Loucy (cell line): Measurements from ENCODE around the gene C9orf50.

Experiments
- H2AFZ ChIP-seq: fragments of 200-600 bp; sonication (generic); 2 replicates; pipeline ENCODE4 v1.6.0; 2016; ENCODE audit warnings: antibody characterized with exemption, mild to moderate bottlenecking, low read length, moderate library complexity
- H3F3A ChIP-seq: fragments of 200-600 bp; 2 replicates; pipeline ENCODE4 v1.6.0; 2016; ENCODE audit warnings: antibody characterized with exemption, low read depth, mild to moderate bottlenecking
- H3K27me3 ChIP-seq: fragments of 200-600 bp; sonication (generic); 2 replicates; pipeline ENCODE4 v1.6.1; 2014; ENCODE audit warnings: low read length, mild to moderate bottlenecking; ENCODE audit not compliant: insufficient read depth, poor library complexity, severe bottlenecking
- H3K36me3 ChIP-seq: fragments of 200-600 bp; sonication (generic); 2 replicates; pipeline ENCODE4 v1.6.1; 2016; ENCODE audit warnings: low read length; ENCODE audit not compliant: insufficient read depth
- H3K4me1 ChIP-seq: fragments of 200-600 bp; sonication (generic); 2 replicates; pipeline ENCODE4 v1.5.1; 2014; ENCODE audit warnings: low read length, mild to moderate bottlenecking; ENCODE audit not compliant: insufficient read depth, poor library complexity, severe bottlenecking
- H3K4me2 ChIP-seq: fragments of 200-600 bp; sonication (generic); 2 replicates; pipeline ENCODE4 v1.6.0; 2014; ENCODE audit warnings: antibody characterized with exemption, low read length, low read depth, mild to moderate bottlenecking; ENCODE audit not compliant: poor library complexity, severe bottlenecking
- H3K4me3 ChIP-seq: fragments of 200-600 bp; sonication (generic); 2 replicates; pipeline ENCODE4 v1.5.1; 2014; ENCODE audit warnings: low read length, mild to moderate bottlenecking, mixed read lengths; ENCODE audit not compliant: poor library complexity, severe bottlenecking
- H3K79me2 ChIP-seq: fragments of 200-600 bp; sonication (generic); 2 replicates; pipeline ENCODE4 v1.6.1; 2014; ENCODE audit warnings: low read length; ENCODE audit not compliant: insufficient read depth
- H3K9ac ChIP-seq: fragments of 200-600 bp; sonication (generic); 2 replicates; pipeline ENCODE4 v1.6.0; 2014; ENCODE audit warnings: mild to moderate bottlenecking, low read depth, low read length, moderate library complexity; ENCODE audit not compliant: poor library complexity, severe bottlenecking
- H3K9me2 ChIP-seq: fragments of 200-600 bp; sonication (generic); replicated peaks from 2 replicates; pipeline ENCODE4 v1.6.1; 2016; ENCODE audit warnings: low read depth, low read length, mixed read lengths
- H3K9me3 ChIP-seq: fragments of 200-600 bp; sonication (generic); 2 replicates; pipeline ENCODE4 v1.6.1; 2014; ENCODE audit warnings: mild to moderate bottlenecking, antibody characterized with exemption, low read length, low read depth; ENCODE audit not compliant: insufficient read depth
- H4K20me1 ChIP-seq: fragments of 200-600 bp; sonication (generic); 2 replicates; pipeline ENCODE4 v1.6.0; 2014; ENCODE audit warnings: antibody characterized with exemption, low read length, mild to moderate bottlenecking; ENCODE audit not compliant: insufficient read depth, poor library complexity, severe bottlenecking
- CTCF ChIP-seq: fragments of 200-600 bp; sonication (generic); conservative IDR thresholded peaks from 2 replicates; pipeline ENCODE4 v1.5.1; 2014; ENCODE audit warnings: mild to moderate bottlenecking, antibody characterized with exemption, low read length
- EZH2phosphoT487 ChIP-seq: fragments of 200-600 bp; IDR thresholded peaks from 2 replicates; pipeline ENCODE4 v1.6.1; 2018; ENCODE audit warnings: antibody characterized with exemption, mild to moderate bottlenecking, moderate library complexity, borderline replicate concordance

Gene C9orf50

GRCh38 chr9:129650680-129651235 is 29.9 kb upstream of the C9orf50 start:
- H2AFZ ChIP-seq, result no peak overlapping the region
- TF ChIP-seq CTCF (no peak), EZH2phosphoT487 (no peak)
- H4K20me1 ChIP-seq, result no peaks in the 10 kb centered on the region
- H3K36me3 ChIP-seq, result no peaks in the 10 kb centered on the region
- no peaks in the 10 kb centered on the region for H3F3A ChIP-seq
- H3K4me2 ChIP-seq, result no peak overlapping the region
- H3K9me3 ChIP-seq, result no peaks in the 10 kb centered on the region
- no peaks in the 10 kb centered on the region for H3K9me2 ChIP-seq
- H3K79me2 ChIP-seq, result no peaks in the 10 kb centered on the region
- no peak overlapping the region for H3K4me3 ChIP-seq
- no peaks in the 10 kb centered on the region for H3K4me1 ChIP-seq
- H3K9ac ChIP-seq, result no peak overlapping the region
- H3K27me3 ChIP-seq, result no peaks in the 10 kb centered on the region

DNA sequence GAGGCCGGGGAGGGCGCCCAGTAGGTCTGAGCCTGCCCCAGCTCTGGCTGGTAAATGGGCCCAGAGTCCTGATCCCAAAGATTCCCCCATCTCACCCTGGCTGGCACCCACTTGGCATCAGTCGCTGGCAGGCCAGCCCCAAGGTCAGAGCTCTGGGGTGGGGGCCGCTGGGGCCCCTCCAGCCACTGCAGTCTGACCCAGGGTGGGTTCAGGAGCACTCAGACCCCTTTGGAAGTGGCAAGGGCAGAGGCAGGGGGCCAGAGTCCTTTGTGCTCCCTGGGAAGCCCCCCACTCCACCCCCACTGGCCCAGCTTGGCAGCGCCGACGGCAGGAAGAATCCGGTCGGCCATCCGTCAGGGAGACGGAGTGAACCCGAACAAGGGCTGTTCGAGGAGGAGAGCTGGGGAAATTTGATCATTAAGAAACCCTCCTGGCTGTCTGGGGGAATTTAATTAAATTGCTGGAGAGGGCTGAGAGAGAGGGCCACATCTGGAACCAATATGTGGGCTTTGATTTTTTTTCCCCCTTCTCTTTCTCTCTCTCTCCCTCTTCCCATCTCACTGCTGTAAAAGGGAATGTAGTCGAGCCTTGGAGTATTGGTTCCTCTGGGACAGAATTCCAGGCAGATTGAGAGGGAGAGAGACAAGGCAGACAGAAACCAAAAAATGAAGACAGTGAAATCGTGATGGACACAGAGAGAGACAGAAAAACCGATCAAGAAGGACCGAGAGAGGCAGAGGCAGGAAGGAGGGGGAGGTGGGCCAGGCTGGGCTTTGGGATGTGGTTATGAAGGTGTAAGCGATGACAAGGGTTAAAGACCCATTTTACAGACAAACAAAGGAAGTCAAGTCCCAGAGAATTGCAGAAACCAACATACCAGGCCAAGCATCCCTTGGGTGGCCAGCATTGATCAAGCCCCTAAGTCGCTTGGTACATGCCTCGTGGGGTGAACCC is 29.1 kb upstream of the C9orf50 start:
- H3K36me3 ChIP-seq, result no peaks in the 10 kb centered on the region
- no peak overlapping the region for H3K4me3 ChIP-seq
- no peaks in the 10 kb centered on the region for H3K27me3 ChIP-seq
- no peaks in the 10 kb centered on the region for H3K9me2 ChIP-seq
- H3K4me2 ChIP-seq, result no peak overlapping the region
- no peaks in the 10 kb centered on the region for H3F3A ChIP-seq
- H2AFZ ChIP-seq, result no peak overlapping the region
- H3K79me2 ChIP-seq, result no peaks in the 10 kb centered on the region
- H3K9me3 ChIP-seq, result no peaks in the 10 kb centered on the region
- H3K9ac ChIP-seq, result no peak overlapping the region
- TF ChIP-seq EZH2phosphoT487 (no peak), CTCF (no peak)
- no peaks in the 10 kb centered on the region for H3K4me1 ChIP-seq
- H4K20me1 ChIP-seq, result no peaks in the 10 kb centered on the region

DNA sequence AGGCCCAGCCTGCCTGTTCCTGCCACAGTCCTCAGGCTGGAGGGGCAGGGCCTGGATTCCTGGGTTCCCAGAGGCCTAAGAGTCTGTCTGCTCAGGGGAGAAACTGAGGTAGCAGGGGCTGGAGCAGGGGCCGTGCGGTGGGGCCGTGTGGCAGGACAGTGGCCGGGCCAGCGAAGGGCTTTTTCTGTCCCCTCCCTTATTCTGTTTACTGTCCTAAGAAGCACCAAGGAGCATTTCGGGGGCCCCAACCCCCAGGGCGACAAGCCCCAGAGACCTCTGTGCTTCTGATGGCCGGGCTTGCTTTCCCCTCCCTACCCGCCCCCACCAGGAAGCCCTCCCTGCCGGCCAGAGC is 27.8 kb upstream of the C9orf50 start:
- H3K4me3 ChIP-seq, result no peak overlapping the region
- H3K36me3 ChIP-seq, result no peaks in the 10 kb centered on the region
- TF ChIP-seq CTCF (no peak), EZH2phosphoT487 (no peak)
- no peak overlapping the region for H3K9ac ChIP-seq
- no peaks in the 10 kb centered on the region for H3K27me3 ChIP-seq
- H3K4me1 ChIP-seq, result no peaks in the 10 kb centered on the region
- H3K79me2 ChIP-seq, result no peaks in the 10 kb centered on the region
- H4K20me1 ChIP-seq, result no peaks in the 10 kb centered on the region
- no peak overlapping the region for H2AFZ ChIP-seq
- H3K9me2 ChIP-seq, result no peaks in the 10 kb centered on the region
- H3K9me3 ChIP-seq, result no peaks in the 10 kb centered on the region
- no peak overlapping the region for H3K4me2 ChIP-seq
- no peaks in the 10 kb centered on the region for H3F3A ChIP-seq
